OCI-LY7 (cell line): ENCODE measurements around the gene NISCH. TPM values are rescaled to one million over a fixed set of nuclear protein-coding genes. Genes with fewer than 3 reads are reported as not detected.

Experiments
- BruUV-seq: library from RNA; stranded (reverse); fragments of 400-500 nt; replicated peaks from 2 replicates; lab custom pipeline; 2021; lab: Mats Ljungman, UMichigan
- CTCF ChIA-PET: fragments of 300-600 bp; sonication (Branson Sonifier 250); formaldehyde crosslinking; loops from one replicate; lab custom pipeline; 2022; ENCODE audit warnings: antibody characterized with exemption; ENCODE audit not compliant: unreplicated experiment; lab: Charles Lee
- POLR2A ChIA-PET: fragments of 300-600 bp; sonication (Branson Sonifier 250); formaldehyde crosslinking; loops from one replicate; lab custom pipeline; 2022; ENCODE audit warnings: antibody characterized with exemption; lab: Charles Lee
- DNase-seq: peaks from one replicate; pipeline ENCODE4 v3.0.0-alpha.2; 2015; ENCODE audit warnings: low spot score
- H2AFZ ChIP-seq: fragments of 200-600 bp; sonication (generic), shearing (Covaris generic); 2 replicates; pipeline ENCODE4 v1.6.1; 2014; ENCODE audit warnings: mild to moderate bottlenecking, antibody characterized with exemption, low read length, moderate library complexity
- H3K27ac ChIP-seq: fragments of 200-600 bp; sonication (generic); 2 replicates; pipeline ENCODE4 v1.5.1; 2014; ENCODE audit warnings: mixed run types, low read depth, mild to moderate bottlenecking, moderate library complexity, low read length, inconsistent platforms; ENCODE audit not compliant: poor library complexity, severe bottlenecking
- H3K36me3 ChIP-seq: fragments of 200-600 bp; sonication (generic); 2 replicates; pipeline ENCODE4 v1.6.1; 2014; ENCODE audit warnings: mild to moderate bottlenecking, antibody characterized with exemption, low read length, moderate library complexity, mixed read lengths; ENCODE audit not compliant: insufficient read depth
- H3K4me1 ChIP-seq: fragments of 200-600 bp; sonication (generic); 2 replicates; pipeline ENCODE4 v1.5.1; 2014; ENCODE audit warnings: mild to moderate bottlenecking, low read length; ENCODE audit not compliant: insufficient read depth, poor library complexity, severe bottlenecking
- H3K4me2 ChIP-seq: fragments of 200-600 bp; sonication (generic); 2 replicates; pipeline ENCODE4 v1.6.1; 2014; ENCODE audit warnings: mild to moderate bottlenecking, low read length
- H3K4me3 ChIP-seq: fragments of 200-600 bp; sonication (generic); 2 replicates; pipeline ENCODE4 v1.5.1; 2014; ENCODE audit warnings: mild to moderate bottlenecking, low read depth, low read length; ENCODE audit not compliant: poor library complexity, severe bottlenecking
- H3K79me2 ChIP-seq: fragments of 200-600 bp; sonication (generic); 2 replicates; pipeline ENCODE4 v1.6.1; 2016; ENCODE audit warnings: low read depth, mild to moderate bottlenecking, low read length, moderate library complexity, mixed read lengths; ENCODE audit not compliant: insufficient read depth
- H3K9me2 ChIP-seq: fragments of 200-600 bp; sonication (generic); 2 replicates; pipeline ENCODE4 v1.6.1; 2016; ENCODE audit warnings: mild to moderate bottlenecking, low read length, mixed read lengths; ENCODE audit not compliant: insufficient read depth
- H3K9me3 ChIP-seq: fragments of 200-600 bp; sonication (generic); 2 replicates; pipeline ENCODE4 v1.6.1; 2014; ENCODE audit warnings: mild to moderate bottlenecking, mixed run types, low read length, mixed read lengths
- H4K20me1 ChIP-seq: fragments of 200-600 bp; sonication (generic); 2 replicates; pipeline ENCODE4 v1.6.1; 2014; ENCODE audit warnings: mild to moderate bottlenecking, antibody characterized with exemption, low read length, moderate library complexity, mixed read lengths; ENCODE audit not compliant: insufficient read depth
- EZH2phosphoT487 ChIP-seq: fragments of 200-600 bp; sonication (generic); IDR thresholded peaks from 2 replicates; pipeline ENCODE4 v1.6.1; 2018; ENCODE audit warnings: low read depth, borderline replicate concordance, mild to moderate bottlenecking, mixed run types, antibody characterized with exemption, low read length, moderate library complexity, mixed read lengths
- intact Hi-C: fragments of 100-400 bp; cut with micrococcal nuclease; formaldehyde crosslinking; loops from one replicate; pipeline ENCODE4 v1.10.0; 2022; ENCODE audit not compliant: unreplicated experiment
- total RNA-seq, 2 experiments: library from RNA; depleted of rRNA in 1 of 2; stranded (reverse); fragments of >200 nt in 1 of 2; shearing (Covaris generic) in 1 of 2; gene quantifications; 2 replicates each; pipeline ENCODE4 v1.2.3, GENCODE V29; 2014 to 2022
- TF ChIP-seq, protein P1 (sequence below): fragments of 200-600 bp; sonication (generic); conservative IDR thresholded peaks from 2 replicates; pipeline ENCODE4 v1.5.1; 2014; ENCODE audit warnings: mild to moderate bottlenecking, antibody characterized with exemption, low read length, moderate library complexity, mixed read lengths

NISCH gene
- total RNA-seq, 2 experiments from 2014 or later: 60.5 to 73.3 TPM

DNA sequence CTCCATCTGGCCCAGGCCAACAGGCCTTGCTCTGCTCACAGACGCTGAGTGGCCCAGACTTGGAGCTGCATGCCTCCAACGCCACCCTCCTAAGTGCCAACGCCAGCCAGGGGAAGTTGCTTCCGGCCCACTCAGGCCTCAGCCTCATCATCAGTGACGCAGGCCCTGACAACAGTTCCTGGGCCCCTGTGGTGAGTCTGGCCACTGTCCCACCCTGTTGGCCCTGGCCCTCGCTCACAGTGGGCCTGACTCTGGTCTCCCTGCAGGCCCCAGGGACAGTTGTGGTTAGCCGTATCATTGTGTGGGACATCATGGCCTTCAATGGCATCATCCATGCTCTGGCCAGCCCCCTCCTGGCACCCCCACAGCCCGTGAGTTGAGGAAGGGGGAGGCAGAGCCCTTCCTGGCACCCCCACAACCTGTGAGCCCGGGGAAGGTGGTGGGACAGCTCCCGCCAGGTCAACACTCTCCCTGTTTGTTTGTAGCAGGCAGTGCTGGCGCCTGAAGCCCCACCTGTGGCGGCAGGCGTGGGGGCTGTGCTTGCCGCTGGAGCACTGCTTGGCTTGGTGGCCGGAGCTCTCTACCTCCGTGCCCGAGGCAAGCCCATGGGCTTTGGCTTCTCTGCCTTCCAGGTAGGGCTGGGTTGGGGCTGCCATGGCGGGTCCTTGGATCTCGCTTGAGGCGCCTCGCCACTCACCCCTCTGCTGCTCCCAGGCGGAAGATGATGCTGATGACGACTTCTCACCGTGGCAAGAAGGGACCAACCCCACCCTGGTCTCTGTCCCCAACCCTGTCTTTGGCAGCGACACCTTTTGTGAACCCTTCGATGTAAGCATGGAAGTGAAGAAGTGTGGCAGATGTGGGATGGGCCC is 68.2 kb downstream of the NISCH start:
- no peaks in the 10 kb centered on the region for H3K4me1 ChIP-seq
- H3K27ac ChIP-seq: no peak overlapping the region
- BruUV-seq: no TSS peak
- peaks cover 34% of the 10 kb centered on the region for H3K36me3 ChIP-seq
- no peak for DNase-seq
- intact Hi-C loops: no loop called here
- no peaks in the 10 kb centered on the region for H4K20me1 ChIP-seq
- TF ChIP-seq, protein P1, sequence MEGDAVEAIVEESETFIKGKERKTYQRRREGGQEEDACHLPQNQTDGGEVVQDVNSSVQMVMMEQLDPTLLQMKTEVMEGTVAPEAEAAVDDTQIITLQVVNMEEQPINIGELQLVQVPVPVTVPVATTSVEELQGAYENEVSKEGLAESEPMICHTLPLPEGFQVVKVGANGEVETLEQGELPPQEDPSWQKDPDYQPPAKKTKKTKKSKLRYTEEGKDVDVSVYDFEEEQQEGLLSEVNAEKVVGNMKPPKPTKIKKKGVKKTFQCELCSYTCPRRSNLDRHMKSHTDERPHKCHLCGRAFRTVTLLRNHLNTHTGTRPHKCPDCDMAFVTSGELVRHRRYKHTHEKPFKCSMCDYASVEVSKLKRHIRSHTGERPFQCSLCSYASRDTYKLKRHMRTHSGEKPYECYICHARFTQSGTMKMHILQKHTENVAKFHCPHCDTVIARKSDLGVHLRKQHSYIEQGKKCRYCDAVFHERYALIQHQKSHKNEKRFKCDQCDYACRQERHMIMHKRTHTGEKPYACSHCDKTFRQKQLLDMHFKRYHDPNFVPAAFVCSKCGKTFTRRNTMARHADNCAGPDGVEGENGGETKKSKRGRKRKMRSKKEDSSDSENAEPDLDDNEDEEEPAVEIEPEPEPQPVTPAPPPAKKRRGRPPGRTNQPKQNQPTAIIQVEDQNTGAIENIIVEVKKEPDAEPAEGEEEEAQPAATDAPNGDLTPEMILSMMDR: no peak
- TF ChIP-seq EZH2phosphoT487: no peak
- no peak overlapping the region for H2AFZ ChIP-seq
- no peak overlapping the region for H3K4me3 ChIP-seq
- H3K79me2 ChIP-seq: no peaks in the 10 kb centered on the region
- no peaks in the 10 kb centered on the region for H3K9me3 ChIP-seq
- CTCF ChIA-PET: no interaction called here
- no peak overlapping the region for H3K4me2 ChIP-seq
- no peaks in the 10 kb centered on the region for H3K9me2 ChIP-seq
- POLR2A ChIA-PET: no interaction called here

DNA sequence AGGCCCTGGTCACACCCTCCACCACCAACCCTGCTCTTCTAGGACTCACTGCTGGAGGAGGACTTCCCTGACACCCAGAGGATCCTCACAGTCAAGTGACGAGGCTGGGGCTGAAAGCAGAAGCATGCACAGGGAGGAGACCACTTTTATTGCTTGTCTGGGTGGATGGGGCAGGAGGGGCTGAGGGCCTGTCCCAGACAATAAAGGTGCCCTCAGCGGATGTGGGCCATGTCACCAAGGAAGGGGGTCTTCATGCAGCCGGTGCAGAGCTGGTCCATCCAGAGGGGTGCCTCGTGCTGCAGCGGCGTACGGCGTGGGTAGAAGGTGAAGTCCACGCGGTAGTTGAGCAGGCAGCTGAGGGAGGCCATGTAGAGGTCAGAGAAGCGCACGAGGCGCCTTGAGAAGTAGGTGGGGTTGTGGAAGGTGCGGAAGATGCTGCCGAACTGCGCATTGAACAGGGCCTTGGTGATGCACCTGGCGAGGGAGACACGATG is 68.9 kb downstream of the NISCH start:
- Histone ChIP-seq H3K4me1 (no peaks in the 10 kb centered on the region), H3K9me3 (no peaks in the 10 kb centered on the region), H3K27ac (no peak overlapping the region), H2AFZ (no peak overlapping the region), H3K9me2 (no peaks in the 10 kb centered on the region), H3K4me2 (no peak overlapping the region), H3K36me3 (peaks cover 34% of the 10 kb centered on the region), H3K4me3 (no peak overlapping the region), H4K20me1 (no peaks in the 10 kb centered on the region), H3K79me2 (no peaks in the 10 kb centered on the region)
- ChIA-PET POLR2A (no interaction called here), CTCF (no interaction called here)
- no TSS peak for BruUV-seq
- TF ChIP-seq, protein P1: no peak
- no peak for TF ChIP-seq EZH2phosphoT487
- no peak for DNase-seq
- intact Hi-C loops: no loop called here
